Neuron (in vitro differentiated cells): ENCODE results near the gene TNRC18.

ENCODE experiments used
- H2AFZ ChIP-seq: one replicate; pipeline ENCODE4 v1.6.1; 2013; ENCODE audit warnings: low read depth, mild to moderate bottlenecking, inconsistent platforms, low read length, moderate library complexity
- H3K27me3 ChIP-seq: one replicate; pipeline ENCODE4 v1.6.1; 2013; ENCODE audit warnings: low read length; ENCODE audit not compliant: insufficient read depth
- H3K36me3 ChIP-seq: one replicate; pipeline ENCODE4 v1.6.1; 2013; ENCODE audit warnings: low read length; ENCODE audit not compliant: insufficient read depth
- H3K4me1 ChIP-seq: one replicate; pipeline ENCODE4 v1.6.1; 2013; ENCODE audit warnings: low read length; ENCODE audit not compliant: insufficient read depth
- H3K4me3 ChIP-seq: 2 replicates; pipeline ENCODE4 v1.5.1; 2013; ENCODE audit warnings: mild to moderate bottlenecking, low read length, moderate library complexity
- H3K9me3 ChIP-seq: one replicate; pipeline ENCODE4 v1.6.1; 2013; ENCODE audit warnings: low read length

Gene TNRC18

GRCh38 chr7:5396542-5396941 is 27.1 kb downstream of the TNRC18 start:
- Histone ChIP-seq H3K36me3 (peaks cover 33% of the 10 kb centered on the region), H2AFZ (no peak overlapping the region), H3K4me3 (no peak overlapping the region), H3K4me1 (no peaks in the 10 kb centered on the region), H3K9me3 (no peaks in the 10 kb centered on the region), H3K27me3 (no peaks in the 10 kb centered on the region)

GRCh38 chr7:5395246-5395645 is 28.4 kb downstream of the TNRC18 start:
- no peaks in the 10 kb centered on the region for H3K27me3 ChIP-seq
- peaks cover 34% of the 10 kb centered on the region for H3K36me3 ChIP-seq
- no peaks in the 10 kb centered on the region for H3K9me3 ChIP-seq
- H3K4me1 ChIP-seq = no peaks in the 10 kb centered on the region
- H2AFZ ChIP-seq = no peak overlapping the region
- no peak overlapping the region for H3K4me3 ChIP-seq

- H3K4me3 ChIP-seq = no peak overlapping the region
- H3K36me3 ChIP-seq = peaks cover 39% of the 10 kb centered on the region
- H3K4me1 ChIP-seq = no peaks in the 10 kb centered on the region
- H3K27me3 ChIP-seq = no peaks in the 10 kb centered on the region
- no peak overlapping the region for H2AFZ ChIP-seq
- H3K9me3 ChIP-seq = no peaks in the 10 kb centered on the region
Measured at GRCh38 chr7:5394264-5395105, 29.1 kb downstream of the TNRC18 start.

- Histone ChIP-seq H3K9me3 (peaks cover 3% of the 10 kb centered on the region), H3K27me3 (no peaks in the 10 kb centered on the region), H3K4me3 (no peak overlapping the region), H3K4me1 (no peaks in the 10 kb centered on the region), H3K36me3 (peaks cover 43% of the 10 kb centered on the region), H2AFZ (no peak overlapping the region)
Measured at GRCh38 chr7:5393748-5394147, 29.9 kb downstream of the TNRC18 start.

GRCh38 chr7:5393328-5393727 is 30.3 kb downstream of the TNRC18 start:
- H3K27me3 ChIP-seq = no peaks in the 10 kb centered on the region
- peaks cover 3% of the 10 kb centered on the region for H3K9me3 ChIP-seq
- no peaks in the 10 kb centered on the region for H3K4me1 ChIP-seq
- H2AFZ ChIP-seq = no peak overlapping the region
- H3K36me3 ChIP-seq = peaks cover 43% of the 10 kb centered on the region
- no peak overlapping the region for H3K4me3 ChIP-seq

- no peaks in the 10 kb centered on the region for H3K27me3 ChIP-seq
- no peak overlapping the region for H2AFZ ChIP-seq
- H3K36me3 ChIP-seq = peaks cover 61% of the 10 kb centered on the region
- H3K9me3 ChIP-seq = peaks cover 7% of the 10 kb centered on the region
- H3K4me3 ChIP-seq = no peak overlapping the region
- no peaks in the 10 kb centered on the region for H3K4me1 ChIP-seq
Measured at GRCh38 chr7:5390918-5391317, 32.7 kb downstream of the TNRC18 start.

GRCh38 chr7:5388905-5389433 is 34.7 kb downstream of the TNRC18 start:
- H2AFZ ChIP-seq = no peak overlapping the region
- peaks cover 8% of the 10 kb centered on the region for H3K4me1 ChIP-seq
- H3K27me3 ChIP-seq = no peaks in the 10 kb centered on the region
- H3K36me3 ChIP-seq = peaks cover 64% of the 10 kb centered on the region
- H3K9me3 ChIP-seq = peaks cover 7% of the 10 kb centered on the region
- no peak overlapping the region for H3K4me3 ChIP-seq

- Histone ChIP-seq H2AFZ (no peak overlapping the region), H3K4me1 (peaks cover 14% of the 10 kb centered on the region), H3K4me3 (no peak overlapping the region), H3K27me3 (no peaks in the 10 kb centered on the region), H3K9me3 (peaks cover 7% of the 10 kb centered on the region), H3K36me3 (peaks cover 59% of the 10 kb centered on the region)
Measured at GRCh38 chr7:5388273-5388901, 35.2 kb downstream of the TNRC18 start.

GRCh38 chr7:5387711-5388245 is 35.9 kb downstream of the TNRC18 start:
- Histone ChIP-seq H3K9me3 (peaks cover 7% of the 10 kb centered on the region), H3K27me3 (no peaks in the 10 kb centered on the region), H3K4me3 (no peak overlapping the region), H3K36me3 (peaks cover 53% of the 10 kb centered on the region), H3K4me1 (peaks cover 20% of the 10 kb centered on the region), H2AFZ (no peak overlapping the region)

GRCh38 chr7:5384618-5385017 is 39.0 kb downstream of the TNRC18 start:
- peaks cover 7% of the 10 kb centered on the region for H3K9me3 ChIP-seq
- peaks cover 30% of the 10 kb centered on the region for H3K4me1 ChIP-seq
- H2AFZ ChIP-seq = no peak overlapping the region
- no peak overlapping the region for H3K4me3 ChIP-seq
- no peaks in the 10 kb centered on the region for H3K27me3 ChIP-seq
- H3K36me3 ChIP-seq = peaks cover 31% of the 10 kb centered on the region

- H2AFZ ChIP-seq = no peak overlapping the region
- H3K27me3 ChIP-seq = no peaks in the 10 kb centered on the region
- peaks cover 25% of the 10 kb centered on the region for H3K36me3 ChIP-seq
- H3K9me3 ChIP-seq = peaks cover 4% of the 10 kb centered on the region
- no peak overlapping the region for H3K4me3 ChIP-seq
- peaks cover 30% of the 10 kb centered on the region for H3K4me1 ChIP-seq
Measured at GRCh38 chr7:5383314-5384098, 40.1 kb downstream of the TNRC18 start.

- H3K4me1 ChIP-seq = peaks cover 30% of the 10 kb centered on the region
- peaks cover 23% of the 10 kb centered on the region for H3K36me3 ChIP-seq
- no peaks in the 10 kb centered on the region for H3K27me3 ChIP-seq
- no peak overlapping the region for H3K4me3 ChIP-seq
- H2AFZ ChIP-seq = no peak overlapping the region
- H3K9me3 ChIP-seq = peaks cover 2% of the 10 kb centered on the region
Measured at GRCh38 chr7:5382281-5382892, 41.2 kb downstream of the TNRC18 start.
